Pulmonary artery endothelial cell (primary cell): ENCODE data around the gene NAA30. TPM values are rescaled to one million over a fixed set of nuclear protein-coding genes. Genes with fewer than 3 reads are reported as not detected.
"Not testable (repeated sequence)": the region's sequence is repeated elsewhere in the genome, so short reads cannot be mapped to it uniquely, and the experiment has no call there.

Experiments used
- DNase-seq: peaks from one replicate; pipeline ENCODE4 v3.0.0-alpha.2; 2011; ENCODE audit warnings: low read depth, low spot score
- total RNA-seq: library from RNA; depleted of rRNA; stranded (reverse); fragments of >200 nt; gene quantifications from 2 replicates; pipeline ENCODE4 v1.2.3, GENCODE V29; 2014

The NAA30 gene
- 25.5 and 35.4 TPM in 2 replicates for total RNA-seq

- DNase-seq: peak; percentile 73
Observed at GRCh38 chr14:57390037-57390805, at the start of gene NAA30. Gene NAA30 (plus strand): TSS chr14:57390586. CDS start chr14:57390958, 372 bp downstream.

- not testable (repeated sequence) for DNase-seq
Observed at GRCh38 chr14:57343545-57344297, 46.7 kb upstream of the NAA30 start.

- no peak for DNase-seq
Observed at GRCh38 chr14:57345106-57345505, 45.3 kb upstream of the NAA30 start.

- DNase-seq: no peak
Observed at GRCh38 chr14:57346741-57347140, 43.6 kb upstream of the NAA30 start.

- DNase-seq: no peak
Observed at GRCh38 chr14:57352396-57353170, 37.8 kb upstream of the NAA30 start.

GRCh38 chr14:57355081-57355800 lies 35.1 kb upstream of the NAA30 start:
- no peak for DNase-seq

GRCh38 chr14:57362361-57362760 lies 28.0 kb upstream of the NAA30 start:
- peak; percentile 96 for DNase-seq

- no peak for DNase-seq
Observed at GRCh38 chr14:57364659-57365450, 25.5 kb upstream of the NAA30 start.

- DNase-seq: not testable (repeated sequence)
Observed at GRCh38 chr14:57370187-57370586, 20.2 kb upstream of the NAA30 start.

GRCh38 chr14:57371013-57371412 lies 19.4 kb upstream of the NAA30 start:
- DNase-seq: no peak

GRCh38 chr14:57375156-57375555 lies 15.2 kb upstream of the NAA30 start:
- no peak for DNase-seq

GRCh38 chr14:57378661-57379060 lies 11.7 kb upstream of the NAA30 start:
- DNase-seq: no peak

GRCh38 chr14:57380935-57381334 lies 9.5 kb upstream of the NAA30 start:
- DNase-seq: no peak

- peak; percentile 75 for DNase-seq
Observed at GRCh38 chr14:57382283-57382682, 8.1 kb upstream of the NAA30 start.

- DNase-seq: no peak
Observed at GRCh38 chr14:57383125-57383745, 7.2 kb upstream of the NAA30 start.

- DNase-seq: no peak
Observed at GRCh38 chr14:57388067-57388466, 2.3 kb upstream of the NAA30 start.

GRCh38 chr14:57389646-57390036 lies 745 bp upstream of the NAA30 start:
- no peak for DNase-seq

- DNase-seq: no peak
Observed at GRCh38 chr14:57390806-57391516, 575 bp downstream of the NAA30 start.

GRCh38 chr14:57391517-57392195 lies 1.3 kb downstream of the NAA30 start:
- DNase-seq: no peak
